ENCODE results near the gene AK5.
"Not testable (repeated sequence)": the region's sequence is repeated elsewhere in the genome, so short reads cannot be mapped to it uniquely, and the experiment has no call there.

Gene AK5

DNA sequence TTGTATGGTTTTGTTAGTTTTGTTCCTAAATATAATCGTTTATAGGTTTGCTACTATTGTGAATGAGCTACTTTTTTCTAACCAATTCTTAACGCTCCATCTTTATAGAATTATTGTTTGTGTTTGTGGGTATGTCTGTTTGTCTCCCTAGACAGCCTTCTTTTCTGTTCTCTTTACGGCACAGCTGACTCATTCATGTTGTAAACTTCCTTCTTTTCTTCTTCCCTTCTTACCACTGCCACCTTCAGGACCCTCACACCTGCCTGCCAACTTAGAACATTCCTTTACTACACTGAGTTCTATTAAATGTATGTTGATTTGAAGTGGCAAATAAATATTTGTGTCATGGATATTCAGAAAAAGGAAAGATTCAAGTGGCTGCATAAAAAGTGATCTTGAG, 29.1 kb downstream of the AK5 start:
- no peaks in the 10 kb centered on the region for H3K4me1 ChIP-seq
- no peak overlapping the region for H3K4me2 ChIP-seq (ENCODE audit: low read length)
- no peak overlapping the region for H3K27ac ChIP-seq
- H2AFZ ChIP-seq, result no peak overlapping the region
- H3K79me2 ChIP-seq, result no peaks in the 10 kb centered on the region
- H3K36me3 ChIP-seq (ENCODE audit: control insufficient read depth, insufficient read depth, low read length), result no peaks in the 10 kb centered on the region
- no peak overlapping the region for H3K4me3 ChIP-seq (ENCODE audit: low read depth, low read length)
- TF ChIP-seq, protein P1, sequence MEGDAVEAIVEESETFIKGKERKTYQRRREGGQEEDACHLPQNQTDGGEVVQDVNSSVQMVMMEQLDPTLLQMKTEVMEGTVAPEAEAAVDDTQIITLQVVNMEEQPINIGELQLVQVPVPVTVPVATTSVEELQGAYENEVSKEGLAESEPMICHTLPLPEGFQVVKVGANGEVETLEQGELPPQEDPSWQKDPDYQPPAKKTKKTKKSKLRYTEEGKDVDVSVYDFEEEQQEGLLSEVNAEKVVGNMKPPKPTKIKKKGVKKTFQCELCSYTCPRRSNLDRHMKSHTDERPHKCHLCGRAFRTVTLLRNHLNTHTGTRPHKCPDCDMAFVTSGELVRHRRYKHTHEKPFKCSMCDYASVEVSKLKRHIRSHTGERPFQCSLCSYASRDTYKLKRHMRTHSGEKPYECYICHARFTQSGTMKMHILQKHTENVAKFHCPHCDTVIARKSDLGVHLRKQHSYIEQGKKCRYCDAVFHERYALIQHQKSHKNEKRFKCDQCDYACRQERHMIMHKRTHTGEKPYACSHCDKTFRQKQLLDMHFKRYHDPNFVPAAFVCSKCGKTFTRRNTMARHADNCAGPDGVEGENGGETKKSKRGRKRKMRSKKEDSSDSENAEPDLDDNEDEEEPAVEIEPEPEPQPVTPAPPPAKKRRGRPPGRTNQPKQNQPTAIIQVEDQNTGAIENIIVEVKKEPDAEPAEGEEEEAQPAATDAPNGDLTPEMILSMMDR (IDR thresholded peaks at IDR 0.05), result no peak
- H3K9me3 ChIP-seq (ENCODE audit: control insufficient read depth, low read length), result no peaks in the 10 kb centered on the region
- no peaks in the 10 kb centered on the region for H3K27me3 ChIP-seq (ENCODE audit: control insufficient read depth, insufficient read depth, low read length)
- no peak overlapping the region for H3K9ac ChIP-seq

DNA sequence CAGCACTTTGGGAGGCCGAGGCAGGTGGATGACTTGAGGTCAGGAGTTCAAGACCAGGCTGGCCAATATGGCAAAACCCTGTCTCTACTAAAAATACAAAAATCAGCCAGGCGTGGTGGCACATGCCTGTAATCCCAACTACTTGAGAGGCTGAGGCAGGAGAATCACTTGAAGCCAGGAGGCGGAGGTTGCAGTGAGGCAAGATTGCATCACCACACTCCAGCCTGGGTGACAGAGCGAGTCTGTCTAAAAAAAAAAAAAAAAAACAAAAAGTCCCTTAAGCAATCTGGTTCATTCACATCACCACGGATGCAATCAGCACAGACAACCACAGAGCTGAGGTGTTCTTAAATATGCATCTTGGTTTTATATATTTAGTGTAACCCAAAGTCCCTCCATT, 30.5 kb downstream of the AK5 start:
- not testable (repeated sequence) for H3K4me2 ChIP-seq (ENCODE audit: low read length); H3K4me1 ChIP-seq; H2AFZ ChIP-seq; H3K9ac ChIP-seq; H3K79me2 ChIP-seq; H3K27ac ChIP-seq; H3K27me3 ChIP-seq (ENCODE audit: control insufficient read depth, insufficient read depth, low read length); H3K9me3 ChIP-seq (ENCODE audit: control insufficient read depth, low read length); H3K36me3 ChIP-seq (ENCODE audit: control insufficient read depth, insufficient read depth, low read length); H3K4me3 ChIP-seq (ENCODE audit: low read depth, low read length)

DNA sequence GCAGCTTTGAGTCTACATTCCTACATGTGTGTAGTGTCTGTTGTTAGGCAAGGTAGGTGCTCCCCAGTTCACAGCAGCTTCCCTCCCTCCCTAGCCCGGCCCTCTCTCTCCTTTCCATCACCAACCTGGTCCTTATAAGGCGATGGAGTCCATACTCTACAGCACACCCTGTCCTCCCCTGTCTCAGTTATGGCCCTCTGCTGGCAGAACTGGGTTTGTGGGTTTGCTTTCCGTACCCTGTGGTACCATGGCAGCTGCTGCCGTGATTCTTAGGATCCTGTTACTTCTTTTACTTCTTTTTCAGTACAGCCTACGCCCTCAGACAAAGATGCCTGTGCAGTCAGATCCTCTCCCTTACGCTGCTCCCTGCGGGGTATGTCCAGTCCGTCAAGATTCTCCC, 31.7 kb downstream of the AK5 start:
- Histone ChIP-seq H3K4me2 (ENCODE audit: low read length) (no peak overlapping the region), H3K9ac (no peak overlapping the region), H3K9me3 (ENCODE audit: control insufficient read depth, low read length) (no peaks in the 10 kb centered on the region), H3K79me2 (no peaks in the 10 kb centered on the region), H3K4me3 (ENCODE audit: low read depth, low read length) (no peak overlapping the region), H2AFZ (no peak overlapping the region), H3K36me3 (ENCODE audit: control insufficient read depth, insufficient read depth, low read length) (no peaks in the 10 kb centered on the region), H3K27me3 (ENCODE audit: control insufficient read depth, insufficient read depth, low read length) (no peaks in the 10 kb centered on the region), H3K4me1 (no peaks in the 10 kb centered on the region), H3K27ac (no peak overlapping the region)
- TF ChIP-seq, protein P1 (IDR thresholded peaks at IDR 0.05), result no peak

DNA sequence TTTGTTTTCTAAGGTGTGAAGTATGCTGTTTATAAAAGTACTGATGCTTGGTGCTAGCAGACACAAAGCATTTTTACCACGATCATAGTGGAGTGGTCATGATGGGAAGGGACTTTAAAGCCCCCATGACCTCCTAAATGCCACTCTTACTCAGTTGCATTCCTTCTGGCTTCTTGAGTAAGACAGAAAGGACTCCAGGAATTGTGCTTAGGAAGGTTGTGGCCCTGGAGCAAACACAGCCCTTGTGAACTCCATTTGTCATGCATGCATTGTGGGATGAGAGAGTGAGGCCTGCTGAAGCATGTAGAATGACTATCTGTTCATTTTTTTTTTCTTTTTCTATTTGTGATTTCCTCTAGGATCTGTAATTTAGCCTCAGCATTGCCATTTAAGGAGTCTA, 34.2 kb downstream of the AK5 start:
- no peak overlapping the region for H3K4me3 ChIP-seq (ENCODE audit: low read depth, low read length)
- no peaks in the 10 kb centered on the region for H3K36me3 ChIP-seq (ENCODE audit: control insufficient read depth, insufficient read depth, low read length)
- no peaks in the 10 kb centered on the region for H3K27me3 ChIP-seq (ENCODE audit: control insufficient read depth, insufficient read depth, low read length)
- no peaks in the 10 kb centered on the region for H3K9me3 ChIP-seq (ENCODE audit: control insufficient read depth, low read length)
- TF ChIP-seq, protein P1 (IDR thresholded peaks at IDR 0.05), result no peak
- H3K9ac ChIP-seq, result no peak overlapping the region
- no peak overlapping the region for H3K27ac ChIP-seq
- H3K79me2 ChIP-seq, result no peaks in the 10 kb centered on the region
- H3K4me2 ChIP-seq (ENCODE audit: low read length), result no peak overlapping the region
- H3K4me1 ChIP-seq, result no peaks in the 10 kb centered on the region
- no peak overlapping the region for H2AFZ ChIP-seq

DNA sequence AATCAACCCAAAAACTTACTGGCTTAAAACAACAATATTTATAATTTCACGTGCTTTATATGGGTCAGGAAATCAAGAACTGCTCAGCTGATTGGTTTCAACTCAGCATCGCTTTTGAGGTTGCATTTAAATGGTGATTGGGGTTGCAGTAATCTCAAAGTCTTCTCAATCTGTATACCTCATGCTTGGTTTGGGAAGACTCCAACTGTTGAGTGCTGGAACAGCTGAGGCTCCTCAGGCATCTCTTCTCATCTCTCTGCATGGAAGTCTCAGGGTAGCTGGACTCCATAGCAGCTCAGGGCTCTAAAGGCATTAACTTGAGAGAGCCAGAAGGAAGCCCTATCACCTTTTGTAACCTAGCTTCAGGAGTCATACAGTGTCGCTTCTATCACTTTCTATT, 35.1 kb downstream of the AK5 start:
- Histone ChIP-seq H3K79me2 (no peaks in the 10 kb centered on the region), H3K4me2 (ENCODE audit: low read length) (no peak overlapping the region), H3K4me3 (ENCODE audit: low read depth, low read length) (no peak overlapping the region), H3K9ac (no peak overlapping the region), H3K9me3 (ENCODE audit: control insufficient read depth, low read length) (no peaks in the 10 kb centered on the region), H3K27me3 (ENCODE audit: control insufficient read depth, insufficient read depth, low read length) (no peaks in the 10 kb centered on the region), H3K36me3 (ENCODE audit: control insufficient read depth, insufficient read depth, low read length) (no peaks in the 10 kb centered on the region), H3K27ac (no peak overlapping the region), H2AFZ (no peak overlapping the region), H3K4me1 (no peaks in the 10 kb centered on the region)
- TF ChIP-seq, protein P1 (IDR thresholded peaks at IDR 0.05), result no peak
